Activated T-cell treated with anti-CD3 and anti-CD28 coated beads for 24 hours (primary cell): ENCODE data around the gene VPS72.

ENCODE experiments used
- DNase-seq: peaks from one replicate; pipeline ENCODE4 v3.0.0-alpha.2; 2020; ENCODE audit warnings: low read depth

Gene VPS72

DNA sequence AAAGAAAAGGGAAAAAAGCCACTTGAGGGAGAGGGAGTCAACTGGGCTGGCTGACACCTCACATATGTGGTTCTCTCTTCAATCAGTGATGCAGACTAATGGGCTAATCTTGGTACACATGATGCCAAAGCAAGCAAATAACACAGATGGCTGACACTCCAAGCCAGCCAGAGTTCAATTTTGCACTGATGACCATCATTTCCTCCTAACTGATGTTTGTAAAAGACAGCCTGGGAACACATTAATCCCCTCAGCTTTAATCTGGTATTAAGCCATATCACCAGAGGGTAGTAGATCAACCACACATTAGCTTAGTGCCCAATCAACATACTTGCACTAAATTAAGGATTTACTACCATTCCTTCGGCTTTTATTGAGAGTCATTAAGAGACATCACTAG lies 2.8 kb downstream of the VPS72 start:
- no peak for DNase-seq

GRCh38 chr1:151184211-151184610 lies 5.8 kb downstream of the VPS72 start:
- no peak for DNase-seq

DNA sequence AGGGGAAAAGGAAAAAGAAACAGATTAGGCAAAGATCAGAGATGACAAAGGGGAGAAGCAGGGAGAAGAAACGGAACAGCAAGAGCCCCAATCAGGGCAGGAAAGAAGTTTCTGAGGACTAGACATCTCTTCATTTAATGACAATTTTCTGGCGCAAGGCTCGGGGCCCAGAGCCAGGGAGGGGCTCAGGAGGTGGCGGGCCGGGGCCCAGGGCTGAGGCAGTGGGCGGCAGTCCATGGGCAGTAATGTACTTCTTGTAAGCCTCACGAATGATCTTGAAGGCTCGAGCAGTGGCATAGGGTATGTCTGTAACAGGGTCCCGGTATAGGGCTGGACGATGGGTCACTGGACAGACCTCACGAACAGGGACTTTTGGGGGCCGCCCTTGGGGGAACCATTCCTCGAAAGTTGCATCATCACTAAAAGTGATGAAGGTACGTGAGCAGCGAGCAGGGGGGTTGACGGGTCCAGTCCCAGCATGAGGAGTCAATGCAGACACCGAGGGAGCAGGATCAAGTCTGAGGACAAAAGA lies 13.4 kb downstream of the VPS72 start:
- DNase-seq: no peak

- no peak for DNase-seq
Measured at GRCh38 chr1:151175863-151176262, 14.1 kb downstream of the VPS72 start, which contains the start of gene TMOD4. Gene TMOD4 (minus strand): TSS chr1:151175981. CDS start chr1:151174875, 1,106 bp downstream.

GRCh38 chr1:151175041-151175741 lies 14.8 kb downstream of the VPS72 start:
- no peak for DNase-seq

- DNase-seq: no peak
Measured at GRCh38 chr1:151171190-151171589, 18.8 kb downstream of the VPS72 start.

- no peak for DNase-seq
Measured at GRCh38 chr1:151167116-151167515, 22.9 kb downstream of the VPS72 start.

DNA sequence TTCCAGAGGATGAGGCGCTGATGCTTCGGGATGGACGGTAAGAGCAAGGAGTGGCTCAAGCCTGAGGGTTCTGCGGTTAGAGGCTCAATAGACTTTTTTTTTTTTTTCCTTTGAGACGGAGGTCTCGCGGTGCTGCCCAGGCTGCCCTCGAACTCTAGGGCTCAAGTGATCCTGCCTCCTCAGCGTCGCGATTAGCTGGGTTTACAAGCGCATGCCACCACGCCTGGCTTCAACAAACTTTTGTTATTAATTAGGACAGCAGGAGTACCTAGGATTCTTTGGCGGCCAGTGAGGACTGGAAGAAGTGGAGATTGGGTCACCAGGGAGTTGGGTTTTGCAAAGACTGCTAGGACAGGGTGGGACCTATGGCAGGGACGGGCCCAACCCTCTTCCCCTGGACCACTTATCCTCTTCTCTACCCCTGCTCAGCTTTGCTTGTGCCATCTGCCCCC lies 23.5 kb downstream of the VPS72 start:
- no peak for DNase-seq

- DNase-seq: peak; percentile 95
Measured at GRCh38 chr1:151165738-151166504, 24.1 kb downstream of the VPS72 start, which contains the start of the genes LYSMD1 and SCNM1. Gene LYSMD1 (minus strand): TSS chr1:151165902. CDS start chr1:151165258, 644 bp downstream. Gene SCNM1 (plus strand): TSS chr1:151166144. CDS start chr1:151166153, 9 bp downstream.

- DNase-seq: no peak
Measured at GRCh38 chr1:151165281-151165737, 24.7 kb downstream of the VPS72 start.

DNA sequence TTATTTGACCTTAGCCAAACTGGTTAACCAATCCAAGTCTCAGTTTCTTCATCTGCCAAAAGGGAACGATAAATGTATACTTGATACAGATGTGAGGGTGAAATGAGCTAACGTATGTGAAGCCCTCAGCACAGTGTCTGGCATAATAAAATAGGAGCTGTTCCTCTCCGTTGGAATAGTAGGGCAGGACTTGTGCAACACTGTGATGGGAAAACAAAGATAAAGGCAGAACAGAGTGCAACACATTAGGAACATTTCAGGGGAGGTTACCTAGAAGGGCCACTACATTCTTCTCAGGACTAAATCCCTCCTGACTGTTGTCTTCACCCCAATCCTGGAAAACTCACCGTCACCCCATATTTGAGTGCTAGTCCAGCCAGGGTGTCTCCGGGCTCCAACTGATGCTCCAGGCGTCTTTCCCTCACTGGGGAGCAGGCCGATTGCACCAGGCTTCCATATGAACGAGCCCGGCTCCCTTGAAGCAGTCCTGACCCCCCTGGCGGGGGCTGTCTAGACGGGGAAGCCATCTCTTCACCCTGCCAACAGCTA lies 25.2 kb downstream of the VPS72 start:
- no peak for DNase-seq

GRCh38 chr1:151159373-151159772 lies 30.6 kb downstream of the VPS72 start:
- no peak for DNase-seq

DNA sequence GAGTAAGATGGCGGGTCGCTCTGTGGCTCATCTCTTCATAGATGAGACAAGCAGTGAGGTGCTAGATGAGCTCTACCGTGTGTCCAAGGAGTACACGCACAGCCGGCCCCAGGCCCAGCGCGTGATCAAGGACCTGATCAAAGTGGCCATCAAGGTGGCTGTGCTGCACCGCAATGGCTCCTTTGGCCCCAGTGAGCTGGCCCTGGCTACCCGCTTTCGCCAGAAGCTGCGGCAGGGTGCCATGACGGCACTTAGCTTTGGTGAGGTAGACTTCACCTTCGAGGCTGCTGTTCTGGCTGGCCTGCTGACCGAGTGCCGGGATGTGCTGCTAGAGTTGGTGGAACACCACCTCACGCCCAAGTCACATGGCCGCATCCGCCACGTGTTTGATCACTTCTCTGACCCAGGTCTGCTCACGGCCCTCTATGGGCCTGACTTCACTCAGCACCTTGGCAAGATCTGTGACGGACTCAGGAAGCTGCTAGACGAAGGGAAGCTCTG lies 31.2 kb downstream of the VPS72 start:
- no peak for DNase-seq

DNA sequence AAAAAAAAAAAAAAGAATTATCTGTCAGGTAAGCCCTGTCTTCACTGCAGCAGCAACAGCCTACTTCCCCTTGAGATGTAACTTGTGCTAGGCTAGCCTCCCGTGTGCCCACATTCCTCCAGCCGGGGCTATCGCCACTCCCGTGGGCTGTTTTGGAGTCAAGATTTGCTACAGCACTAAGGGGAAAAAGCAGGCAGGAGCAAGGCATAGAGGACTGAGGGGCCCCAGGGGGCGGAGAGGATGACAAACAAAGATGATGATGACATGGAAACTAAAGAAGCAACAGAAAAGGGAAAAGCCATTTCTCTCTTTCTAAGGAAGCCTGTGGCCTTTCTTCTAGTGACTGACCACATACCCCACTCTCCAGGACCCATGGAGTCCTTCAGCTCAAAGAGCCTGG lies 31.7 kb downstream of the VPS72 start:
- peak; percentile 43 for DNase-seq

DNA sequence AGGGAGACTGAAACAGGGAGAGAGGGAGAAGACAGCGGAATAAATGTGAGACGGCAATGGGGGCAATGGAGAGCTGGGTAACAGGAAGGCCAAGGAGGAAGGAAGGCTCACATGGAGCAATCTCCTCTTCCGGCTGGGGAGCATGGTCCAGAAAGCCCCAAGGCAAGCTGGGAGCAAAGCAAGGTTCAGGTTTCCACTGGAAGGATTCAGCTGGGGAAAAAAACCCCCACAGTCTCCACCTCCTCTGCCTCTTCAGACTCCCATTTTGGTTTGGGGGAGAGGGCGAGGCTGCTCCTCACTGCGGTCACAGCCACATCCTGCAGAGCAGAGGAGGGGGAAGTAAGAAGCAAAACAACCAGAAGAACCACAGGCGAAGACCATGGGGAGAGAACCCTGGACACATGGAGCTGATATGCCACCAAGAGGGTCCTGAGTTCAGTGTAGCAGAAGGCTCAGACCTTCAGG lies 32.9 kb downstream of the VPS72 start:
- peak; percentile 44 for DNase-seq

DNA sequence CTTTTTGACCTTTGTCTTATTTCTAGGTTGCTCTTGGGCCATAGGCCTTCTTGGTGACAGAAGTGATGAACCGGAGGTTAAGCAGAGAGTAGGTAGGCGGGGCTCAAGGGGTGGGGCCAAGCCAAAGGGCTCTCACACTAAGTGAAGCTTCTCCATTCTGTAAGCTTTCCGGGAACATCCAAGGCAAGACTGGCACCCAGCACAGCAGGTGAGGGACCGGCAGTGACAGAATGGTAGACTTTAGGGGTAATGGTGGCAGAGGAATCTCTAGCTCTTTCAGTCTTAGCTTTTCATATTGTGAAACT lies 33.5 kb downstream of the VPS72 start, which contains the start of gene TNFAIP8L2:
Gene TNFAIP8L2 (plus strand): TSS at position 135 of the 305 bp plus-strand sequence. CDS start 2,049 bp downstream, outside the sequence.
- DNase-seq: peak; percentile 74

GRCh38 chr1:151147665-151148064 lies 42.3 kb downstream of the VPS72 start:
- no peak for DNase-seq

GRCh38 chr1:151147132-151147503 lies 42.9 kb downstream of the VPS72 start:
- DNase-seq: no peak

DNA sequence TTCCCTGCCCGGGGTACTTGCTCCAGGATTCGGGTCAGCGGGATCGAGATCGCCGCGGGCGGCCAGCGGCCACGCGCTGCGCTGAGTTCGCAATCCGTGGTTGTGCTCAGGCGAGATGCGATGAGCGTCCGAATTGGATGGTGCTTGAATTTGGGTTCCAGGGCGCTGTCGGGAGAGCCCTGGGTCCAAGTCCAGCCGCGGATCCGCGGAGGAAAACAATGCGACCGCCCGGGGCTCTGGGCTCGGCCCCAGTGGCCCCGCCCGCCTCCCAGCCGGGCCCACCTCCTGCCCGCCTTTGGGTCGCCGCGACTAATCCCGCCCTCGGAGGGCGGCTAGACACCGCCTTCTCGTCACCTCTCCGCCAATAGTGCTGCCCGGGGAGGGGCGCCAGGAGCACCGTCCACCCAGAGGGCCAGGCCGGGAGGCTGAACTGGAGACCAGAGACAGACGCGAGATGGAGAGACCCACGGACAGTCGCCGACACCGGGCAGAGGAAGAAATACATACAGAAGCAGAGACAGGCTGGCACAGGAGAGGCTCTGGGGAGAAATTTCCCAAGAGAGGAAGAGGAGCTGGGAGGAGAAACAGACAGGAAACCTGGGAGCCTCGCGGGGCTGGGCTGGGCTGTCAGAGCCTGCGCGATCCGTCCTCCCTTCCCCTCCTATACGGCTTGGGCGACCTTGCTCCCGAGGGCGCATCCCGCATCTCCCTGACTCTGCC lies 43.4 kb downstream of the VPS72 start, which contains the start of gene SEMA6C:
Gene SEMA6C (minus strand): TSS at position 220 of the 720 bp plus-strand sequence. CDS start 4,010 bp downstream, outside the sequence.
- peak; percentile 81 for DNase-seq

GRCh38 chr1:151146072-151146411 lies 44.0 kb downstream of the VPS72 start:
- DNase-seq: no peak

- no peak for DNase-seq
Measured at GRCh38 chr1:151145304-151146071, 44.5 kb downstream of the VPS72 start.
